Activated T-cell treated with anti-CD3 and anti-CD28 coated beads, Interleukin-2, amount 50 U/mL, for 48 hours (primary cell): ENCODE results near the gene GALR1.
"Not testable (repeated sequence)": the region's sequence is repeated elsewhere in the genome, so short reads cannot be mapped to it uniquely, and the experiment has no call there.

Source experiments
- DNase-seq, 2 experiments: peaks; one replicate each; pipeline ENCODE4 v3.0.0-alpha.2; 2020

GALR1 gene

DNA sequence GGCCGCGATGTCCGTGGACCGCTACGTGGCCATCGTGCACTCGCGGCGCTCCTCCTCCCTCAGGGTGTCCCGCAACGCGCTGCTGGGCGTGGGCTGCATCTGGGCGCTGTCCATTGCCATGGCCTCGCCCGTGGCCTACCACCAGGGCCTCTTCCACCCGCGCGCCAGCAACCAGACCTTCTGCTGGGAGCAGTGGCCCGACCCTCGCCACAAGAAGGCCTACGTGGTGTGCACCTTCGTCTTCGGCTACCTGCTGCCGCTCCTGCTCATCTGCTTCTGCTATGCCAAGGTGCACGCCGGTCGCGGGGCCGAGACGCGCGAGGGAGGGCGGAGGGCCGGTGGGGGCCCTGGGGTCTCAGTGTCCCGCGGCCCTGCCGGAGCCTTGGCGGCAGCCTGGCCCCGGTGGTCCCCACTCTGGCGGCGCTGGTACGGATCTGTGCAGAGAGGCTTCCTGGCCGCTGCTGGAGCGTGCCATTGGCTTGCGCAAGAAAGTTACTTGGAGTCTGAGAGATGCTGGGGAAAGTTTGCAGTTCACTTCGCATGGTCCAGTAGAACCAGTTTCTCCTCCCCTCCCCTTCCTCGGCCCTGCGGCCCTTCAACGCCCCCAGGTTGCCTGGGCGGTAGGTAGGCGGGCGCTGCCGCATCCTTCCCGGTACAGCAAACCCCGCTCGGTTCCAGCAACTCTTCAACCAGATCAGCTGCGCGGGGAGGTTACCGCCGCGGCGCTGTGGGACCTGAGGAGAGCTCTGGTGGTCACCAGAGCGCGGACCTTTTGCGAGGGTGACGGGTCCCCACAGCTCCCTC lies 1.5 kb downstream of the GALR1 start:
- DNase-seq = peak; percentile 24 to 29

DNA sequence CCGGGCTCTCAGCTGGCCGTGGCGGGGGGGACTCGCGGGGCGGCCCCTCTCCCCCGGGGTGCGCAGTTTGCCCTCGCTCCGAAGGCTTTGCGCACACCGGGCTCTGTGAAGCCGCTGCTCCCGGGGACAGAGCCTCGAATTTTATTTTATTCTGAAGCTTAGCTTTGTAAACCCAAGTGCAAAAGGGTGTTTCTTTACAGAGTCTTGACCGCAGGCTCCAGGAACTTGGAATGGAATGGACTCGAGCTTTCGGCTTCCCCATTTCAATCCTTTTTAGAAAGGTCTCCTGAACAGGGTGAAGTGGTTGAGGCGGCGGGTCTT lies 2.0 kb downstream of the GALR1 start:
- no peak for DNase-seq

DNA sequence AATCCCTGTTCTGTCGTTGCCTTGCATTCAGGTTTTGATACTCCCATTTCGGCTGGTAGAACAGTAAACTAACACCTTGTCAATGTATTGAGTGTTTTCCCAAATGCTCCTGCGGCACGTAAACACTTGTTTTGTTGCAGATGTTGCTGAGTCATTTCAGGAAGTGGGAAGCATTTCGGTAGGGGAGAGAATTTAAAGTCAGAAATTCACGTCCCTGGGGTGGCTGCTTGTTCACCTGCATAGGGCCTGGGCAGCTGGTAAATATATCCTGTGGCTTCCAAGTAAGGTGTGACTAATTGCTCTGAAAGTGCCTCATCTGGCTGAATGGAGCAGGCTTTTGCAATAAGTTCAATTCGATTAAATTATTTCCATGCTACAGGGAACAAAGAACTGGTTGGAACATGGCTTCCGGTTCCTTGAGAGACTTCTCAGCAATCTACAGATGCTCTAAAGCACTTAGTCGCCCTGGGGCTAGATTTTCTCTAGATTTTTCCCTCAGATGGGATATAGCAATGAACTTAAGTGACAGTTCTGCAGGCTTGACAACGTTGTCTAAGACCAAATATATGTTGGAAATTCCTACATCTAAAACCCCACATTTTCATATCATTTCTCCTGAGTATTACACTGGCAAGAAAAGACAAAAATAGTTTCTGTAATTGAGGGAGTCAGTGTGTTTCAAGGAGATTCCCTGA lies 5.2 kb downstream of the GALR1 start:
- no peak for DNase-seq

DNA sequence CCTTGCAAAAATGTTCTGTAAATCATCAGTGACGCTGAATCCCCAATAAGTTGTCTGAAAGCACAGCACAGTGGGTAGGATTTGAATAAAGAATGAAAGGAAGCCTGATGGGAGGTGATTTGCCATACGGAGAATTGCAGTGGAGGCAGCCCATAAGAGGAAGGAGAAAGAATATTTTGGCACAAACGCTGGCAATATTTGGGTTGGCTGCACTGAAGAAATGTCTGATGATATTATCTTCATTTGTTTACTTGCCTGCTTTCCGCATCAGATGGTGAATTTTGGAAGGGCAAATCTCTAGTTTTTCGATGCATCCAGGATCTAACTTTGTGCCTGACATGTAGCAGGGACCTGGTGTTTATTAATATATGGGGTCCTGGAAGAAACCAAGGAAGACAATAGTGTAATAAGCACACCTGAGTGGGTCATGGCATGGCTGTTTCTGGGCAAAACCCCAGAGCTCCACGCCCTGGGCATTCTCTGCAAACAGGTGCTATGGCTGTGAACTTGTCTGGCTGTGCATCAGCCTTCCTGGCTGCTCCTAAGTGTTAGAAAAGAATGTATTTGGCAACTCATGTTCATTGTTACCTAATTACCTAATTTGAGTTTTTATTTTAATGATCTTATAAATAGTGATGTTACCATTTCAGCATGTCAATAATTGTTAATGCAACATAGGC lies 5.9 kb downstream of the GALR1 start:
- no peak for DNase-seq

DNA sequence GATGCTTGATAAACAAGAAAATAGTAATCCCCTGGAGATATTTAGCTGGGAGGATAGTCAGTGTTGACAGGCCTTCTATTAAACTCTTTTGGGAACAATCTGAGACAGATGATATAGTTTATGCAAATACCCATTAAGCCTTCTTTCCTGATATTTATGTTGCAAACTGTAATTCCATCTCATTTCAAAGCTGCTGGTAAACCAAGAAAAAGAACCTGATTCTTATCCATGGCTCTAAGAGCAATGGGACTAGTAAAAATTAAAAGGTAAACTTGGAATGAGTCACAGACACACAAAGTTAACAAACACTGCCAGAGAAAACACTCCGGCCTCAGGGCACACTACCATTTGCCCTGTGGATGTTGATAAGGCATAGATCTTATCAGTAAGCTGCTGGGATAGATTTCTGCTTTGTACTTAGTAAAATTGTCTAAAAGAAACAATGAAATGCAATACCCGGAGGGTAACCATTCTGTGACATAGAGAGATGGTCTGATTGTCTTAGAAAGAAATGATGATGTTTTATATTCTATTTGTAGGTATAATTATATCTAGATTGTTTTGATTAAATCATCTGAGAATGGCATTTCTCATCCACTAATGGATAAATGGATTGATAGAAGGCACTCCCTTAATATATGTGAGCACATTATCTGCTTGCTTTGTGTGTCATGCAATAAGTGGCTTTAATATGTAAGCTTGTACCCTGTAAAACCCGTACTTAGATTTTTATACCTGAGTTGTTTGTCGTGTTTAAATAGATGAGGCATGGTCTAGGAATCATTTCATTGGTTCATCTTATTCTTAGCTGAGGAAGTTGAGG lies 13.2 kb downstream of the GALR1 start:
- DNase-seq = no peak

DNA sequence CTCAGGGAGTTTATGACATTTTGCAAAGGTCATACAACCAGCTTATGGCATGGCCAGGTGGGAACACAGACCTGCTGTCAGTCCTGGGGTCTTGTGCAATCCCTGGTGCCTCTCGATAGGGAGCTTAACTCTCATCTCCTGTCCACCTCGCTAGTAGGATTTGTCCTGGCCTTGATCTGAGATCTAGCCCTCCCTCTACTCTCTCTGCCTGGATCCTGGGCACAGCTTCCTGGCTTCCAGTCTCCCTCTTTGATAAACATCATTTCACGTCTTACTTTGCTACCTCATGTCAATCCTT lies 13.8 kb downstream of the GALR1 start:
- DNase-seq = no peak

DNA sequence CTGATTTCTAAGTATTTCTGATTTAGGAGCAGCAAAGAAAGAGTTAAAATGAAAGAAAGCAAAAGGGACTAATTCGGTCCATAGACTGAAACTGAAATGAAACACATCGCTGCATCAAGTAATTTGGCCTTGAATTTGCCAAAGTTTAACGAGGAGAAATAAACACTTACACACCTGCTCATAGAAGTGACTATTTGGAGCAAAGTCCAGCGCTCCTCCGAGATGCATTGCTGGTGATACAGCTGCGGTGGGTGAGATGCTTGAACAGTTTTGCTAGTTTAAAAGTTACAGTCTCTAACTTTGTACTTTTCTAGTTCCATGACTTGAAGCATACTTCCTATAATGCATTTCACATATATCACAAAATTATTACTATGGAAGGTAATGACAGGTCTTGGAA lies 18.3 kb downstream of the GALR1 start:
- DNase-seq = no peak

DNA sequence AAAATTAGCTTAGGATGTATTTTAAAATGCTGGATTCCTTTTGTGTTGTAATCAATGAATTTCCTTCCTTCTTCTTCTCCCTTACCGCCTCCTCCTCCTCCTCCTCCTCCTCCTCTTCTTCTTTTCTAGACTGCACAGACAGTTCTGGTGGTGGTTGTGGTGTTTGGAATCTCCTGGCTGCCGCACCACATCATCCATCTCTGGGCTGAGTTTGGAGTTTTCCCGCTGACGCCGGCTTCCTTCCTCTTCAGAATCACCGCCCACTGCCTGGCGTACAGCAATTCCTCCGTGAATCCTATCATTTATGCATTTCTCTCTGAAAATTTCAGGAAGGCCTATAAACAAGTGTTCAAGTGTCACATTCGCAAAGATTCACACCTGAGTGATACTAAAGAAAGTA lies 18.8 kb downstream of the GALR1 start:
- DNase-seq = no peak

DNA sequence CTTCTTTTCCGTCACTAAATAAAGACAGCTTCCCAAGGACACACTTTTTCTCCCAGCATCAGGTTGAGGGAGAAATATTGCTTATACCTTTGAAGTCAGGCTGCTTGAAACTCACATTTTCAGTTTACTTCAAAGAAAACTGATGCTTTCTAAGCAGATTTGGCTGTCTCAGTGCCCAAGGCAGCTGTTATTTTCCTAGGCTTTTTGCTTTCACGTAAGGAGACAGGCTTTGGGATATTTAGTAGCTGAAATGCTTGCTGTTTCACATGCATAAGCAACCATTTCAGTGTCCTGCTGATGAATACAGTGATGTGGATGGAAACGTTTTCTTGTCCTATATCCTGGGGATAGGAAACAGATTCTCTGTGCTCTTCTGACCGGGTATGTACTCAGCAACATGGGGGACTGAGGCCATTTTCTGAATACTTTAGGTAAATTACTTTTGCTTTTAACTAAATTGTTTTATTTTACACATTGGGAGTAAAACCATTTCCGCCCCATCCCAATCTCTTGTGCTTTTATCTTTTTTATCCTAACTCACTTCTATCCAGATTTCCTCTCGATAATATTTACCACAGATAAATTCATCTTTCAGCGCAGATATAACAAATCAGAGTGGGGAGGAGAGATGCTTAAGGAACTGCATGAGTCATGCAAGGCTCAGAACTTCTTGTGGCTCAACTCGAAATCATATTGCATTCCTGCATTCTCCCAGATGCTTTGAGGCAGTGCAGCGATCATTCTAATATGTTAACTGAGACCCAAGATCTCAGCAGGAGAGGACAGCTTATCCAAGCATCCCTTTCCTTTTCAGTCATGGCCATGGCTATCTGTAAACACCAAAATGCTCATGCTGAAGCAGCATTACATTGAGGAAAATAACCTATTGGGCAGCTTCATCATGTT lies 22.2 kb downstream of the GALR1 start:
- DNase-seq = no peak

DNA sequence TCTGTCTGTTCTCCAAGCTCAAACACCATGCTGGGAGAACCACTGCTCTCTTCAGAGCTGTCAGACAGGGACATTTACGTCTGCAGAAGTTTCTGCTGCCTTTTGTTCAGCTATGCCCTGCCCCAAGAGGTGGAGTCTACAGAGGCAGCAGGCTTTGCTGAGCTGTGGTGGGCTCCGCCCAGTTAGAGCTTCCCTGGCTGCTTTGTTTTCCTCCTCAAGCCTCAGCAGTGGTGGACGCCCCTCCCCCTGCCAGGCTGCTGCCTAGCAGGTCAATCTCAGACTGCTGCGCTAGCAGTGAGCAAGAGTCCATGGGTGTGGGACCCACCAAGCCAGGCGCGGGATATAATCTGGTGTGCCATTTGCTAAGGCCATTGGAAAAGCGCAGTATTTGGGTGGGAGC lies 41.2 kb downstream of the GALR1 start:
- not testable (repeated sequence) for DNase-seq

DNA sequence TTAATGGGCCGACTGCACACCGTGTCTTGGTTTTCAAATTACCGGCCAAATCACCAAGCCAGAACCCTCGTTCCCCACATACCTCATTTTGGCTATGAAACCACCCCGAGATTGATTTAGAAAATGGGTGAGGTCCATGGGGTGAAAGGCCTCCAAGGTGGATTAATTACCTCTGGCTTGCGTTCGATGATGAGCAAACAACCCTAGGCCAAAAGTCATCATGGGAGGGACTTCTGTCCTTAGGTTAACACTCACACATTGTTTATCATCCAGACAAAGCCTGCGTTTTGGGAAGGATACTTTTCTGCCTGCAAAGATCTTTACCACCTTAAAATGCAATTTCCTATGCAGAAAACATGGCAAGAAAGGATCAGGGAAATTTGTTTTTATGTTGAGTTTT lies 48.5 kb downstream of the GALR1 start:
- DNase-seq = no peak

DNA sequence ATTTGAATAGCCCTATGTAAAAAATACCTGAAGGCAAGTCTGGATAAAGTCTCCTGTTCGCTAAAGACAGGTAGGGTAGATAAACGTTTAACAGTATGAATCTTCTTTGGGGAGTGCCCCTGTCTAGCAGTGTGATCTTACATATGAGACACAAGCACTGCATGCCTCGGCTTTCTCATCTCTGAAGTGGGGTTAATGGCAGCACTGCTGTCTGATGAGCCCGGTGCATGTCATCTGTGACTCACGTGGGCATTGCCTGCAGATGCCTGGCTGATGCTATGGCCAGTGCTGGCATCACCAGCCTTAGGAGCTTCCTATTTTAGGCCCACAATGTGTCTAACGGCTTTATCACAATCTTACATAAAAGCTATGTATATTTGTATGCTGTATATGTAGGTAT lies 50.1 kb downstream of the GALR1 start:
- DNase-seq = no peak

DNA sequence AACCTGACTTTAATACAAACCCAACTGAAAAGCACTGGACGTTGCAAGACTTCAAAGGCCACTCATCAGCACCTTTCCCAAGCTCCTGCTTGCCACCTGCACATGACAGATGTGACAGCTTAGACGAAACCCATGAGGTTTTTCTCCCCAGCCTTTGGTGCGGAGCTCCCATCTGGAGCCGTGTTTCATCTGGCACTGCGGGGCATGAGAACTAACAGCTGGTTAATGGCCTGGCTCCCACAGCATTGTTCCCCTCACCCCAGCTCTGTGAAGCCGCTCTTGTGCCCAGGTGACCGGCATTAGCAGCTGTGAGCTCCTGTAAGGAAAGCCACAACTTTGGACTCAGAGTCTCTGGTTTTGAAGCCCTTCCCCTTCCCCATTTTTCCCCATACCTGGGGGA lies 50.9 kb downstream of the GALR1 start:
- no peak for DNase-seq

DNA sequence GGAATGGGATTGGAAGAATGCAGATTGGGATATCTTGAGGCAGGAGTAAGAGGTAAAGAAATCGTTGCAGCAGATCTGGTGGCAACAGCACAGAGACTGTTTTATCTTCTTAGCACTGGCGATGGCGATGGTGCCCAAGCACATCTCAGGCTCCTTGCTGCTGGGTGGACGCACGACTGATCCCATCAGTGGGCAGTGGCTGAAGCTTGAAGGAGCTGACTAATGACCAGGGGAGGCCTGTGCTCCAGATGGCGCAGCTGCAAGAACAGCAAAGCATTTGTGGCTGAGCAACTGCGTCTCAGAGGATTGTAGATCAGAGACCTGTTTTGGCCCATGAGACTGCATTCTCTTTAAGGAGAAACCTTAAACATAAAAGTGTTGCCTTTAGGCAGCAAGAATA lies 54.6 kb downstream of the GALR1 start:
- DNase-seq = no peak

DNA sequence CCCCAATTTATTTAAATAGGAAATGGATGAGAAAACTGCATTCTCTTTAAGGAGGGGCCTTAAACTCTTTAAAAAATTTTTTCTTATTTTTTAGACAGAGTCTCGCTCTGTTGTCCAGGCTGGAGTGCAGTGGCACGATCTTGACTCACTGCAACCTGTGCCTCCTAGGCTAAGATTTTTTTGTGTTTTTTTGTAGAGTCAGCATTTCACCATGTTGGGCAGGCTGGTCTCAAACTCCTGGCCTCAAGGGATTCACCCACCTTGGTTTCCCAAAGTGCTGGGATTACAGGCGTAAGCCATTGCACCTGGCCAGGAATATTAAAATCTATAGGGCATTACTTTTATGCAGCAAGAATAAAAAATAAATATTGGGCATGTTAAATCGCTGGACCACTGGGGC lies 56.0 kb downstream of the GALR1 start:
- DNase-seq = no peak

DNA sequence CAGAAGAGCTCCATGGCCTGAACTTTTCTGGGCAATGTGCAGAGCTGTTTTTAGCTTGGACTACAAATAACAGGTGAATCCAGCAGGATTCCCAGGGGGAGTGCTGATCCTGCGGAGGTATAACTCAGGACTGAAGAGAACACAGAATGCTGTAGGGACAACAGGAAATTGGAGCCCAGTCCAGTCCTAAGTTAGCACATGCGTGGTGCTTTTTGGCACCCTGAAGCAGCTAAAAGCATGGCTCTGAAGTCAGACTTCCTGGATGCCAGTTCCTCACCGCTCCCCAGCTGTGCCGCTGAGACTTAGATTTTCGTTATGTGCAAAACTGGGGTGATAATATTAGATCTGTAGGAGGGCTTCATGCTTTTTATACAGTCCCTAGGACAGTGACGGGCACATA lies 58.6 kb downstream of the GALR1 start:
- DNase-seq = no peak

DNA sequence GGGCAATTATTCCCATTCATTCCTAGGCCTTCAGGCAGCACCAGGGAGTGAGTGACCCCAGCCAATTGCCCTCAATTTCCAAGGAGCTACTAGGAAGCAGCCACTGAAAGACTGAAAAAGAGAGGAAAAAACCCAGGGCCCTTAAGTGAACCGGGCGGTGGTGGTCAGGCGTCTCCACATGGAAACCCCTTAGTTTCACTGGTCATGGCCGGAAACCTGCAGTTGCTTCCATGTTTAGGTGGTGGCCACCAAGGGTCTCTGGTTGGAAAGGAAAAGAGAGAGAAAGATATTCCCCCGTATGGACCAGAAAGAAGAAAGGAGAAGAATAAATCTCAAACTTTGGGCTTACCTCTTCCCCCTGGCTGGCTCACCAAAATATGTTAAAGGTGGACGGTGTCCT lies 64.9 kb downstream of the GALR1 start:
- no peak for DNase-seq

DNA sequence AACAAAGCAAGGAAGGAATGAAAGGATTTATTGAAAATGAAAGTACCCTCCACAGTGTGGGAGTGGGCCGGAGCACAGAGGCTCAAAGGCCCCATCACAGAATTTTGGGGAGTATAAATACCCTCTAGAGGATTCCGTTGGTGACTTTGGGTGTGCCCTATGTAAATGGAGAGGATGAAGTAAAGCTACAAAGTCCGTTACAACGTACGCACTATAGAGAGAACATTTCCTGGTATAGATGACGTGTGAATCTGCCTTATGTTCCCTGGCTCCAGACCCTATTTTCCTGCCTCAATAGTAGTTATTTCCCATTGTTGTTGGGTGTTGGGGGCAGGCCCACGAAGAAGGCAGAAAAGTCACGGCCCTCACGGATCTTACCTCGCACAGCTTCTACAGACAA lies 65.3 kb downstream of the GALR1 start:
- no peak for DNase-seq

DNA sequence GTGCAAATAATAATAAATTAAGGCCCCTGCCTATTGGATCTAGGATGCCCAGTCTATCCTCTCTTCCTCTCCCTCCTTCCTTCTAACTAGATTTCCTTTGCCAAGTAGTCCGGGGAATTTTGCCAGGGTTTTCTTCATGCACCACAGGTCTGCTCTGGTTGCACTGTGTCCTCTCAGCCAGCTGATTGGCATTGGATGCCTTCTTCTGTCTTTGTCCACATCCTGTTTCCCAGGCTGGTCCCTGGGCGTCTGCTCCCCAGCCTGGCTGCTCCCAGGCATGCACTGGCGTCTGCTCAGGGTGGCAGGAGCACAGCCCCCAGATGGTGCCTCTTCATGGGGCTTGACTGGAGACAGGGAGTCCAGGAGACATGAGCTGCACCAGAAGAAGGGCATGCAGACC lies 66.4 kb downstream of the GALR1 start:
- no peak for DNase-seq

DNA sequence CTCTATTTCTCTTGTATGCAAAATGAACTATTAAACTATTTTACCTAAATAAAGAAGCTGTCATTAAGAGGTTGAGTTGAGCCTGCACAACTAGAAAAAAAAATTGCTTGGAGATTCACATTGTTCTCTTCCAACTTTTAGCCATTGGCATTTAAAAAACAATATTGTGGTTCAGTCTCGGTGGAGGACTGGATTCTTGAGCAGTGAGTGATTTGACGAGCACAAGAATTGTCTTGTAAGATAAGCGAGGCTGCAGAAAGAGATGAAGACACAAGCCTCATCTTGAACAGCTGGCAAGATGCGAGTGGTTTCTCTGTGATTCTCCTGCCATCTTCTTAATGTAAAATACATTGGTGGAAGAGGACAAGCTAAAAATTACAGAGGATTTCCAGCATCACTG lies 67.0 kb downstream of the GALR1 start:
- no peak for DNase-seq

DNA sequence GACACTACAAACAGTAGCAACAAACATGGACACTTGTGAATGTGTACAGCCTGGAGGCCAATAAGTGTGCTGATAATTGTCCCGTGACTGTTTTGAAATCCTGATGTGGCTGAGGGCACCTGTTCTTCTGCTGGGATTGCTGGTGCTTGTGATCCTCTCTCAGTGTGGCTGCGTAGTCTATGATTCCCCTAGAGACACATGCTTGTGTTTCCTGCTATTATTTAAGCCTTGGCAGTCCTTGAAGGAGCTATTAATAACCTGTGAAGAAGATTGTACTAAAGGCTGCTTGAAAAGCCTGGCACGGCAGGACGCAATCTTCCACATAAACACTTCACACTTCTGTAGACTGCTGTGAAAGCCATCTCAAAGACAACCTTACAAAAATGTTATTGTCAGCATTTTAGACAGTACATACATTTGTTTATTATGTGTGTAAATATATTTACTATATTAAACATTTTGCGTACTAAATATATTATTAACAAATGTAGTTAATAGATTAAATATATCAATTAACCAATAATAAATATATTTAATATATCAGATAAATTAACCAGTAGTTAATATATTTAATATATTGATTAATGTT lies 71.4 kb downstream of the GALR1 start:
- DNase-seq = no peak
